WERI-Rb-1 (cell line): ENCODE measurements around the gene ANXA2R.

Experiments
- DNase-seq: peaks from one replicate; pipeline ENCODE4 v3.0.0-alpha.2; 2020
- H3K27ac ChIP-seq: fragments of 250-450 bp; sonication (Bioruptor Pico); 2 replicates; pipeline ENCODE4 v1.5.1; 2020; ENCODE audit warnings: mild to moderate bottlenecking, moderate library complexity
- H3K27me3 ChIP-seq: fragments of 250-450 bp; sonication (Bioruptor Pico); 2 replicates; pipeline ENCODE4 v1.5.1; 2021; ENCODE audit warnings: mild to moderate bottlenecking, low read depth, moderate library complexity; ENCODE audit not compliant: insufficient read depth, severe bottlenecking
- H3K36me3 ChIP-seq: fragments of 250-450 bp; sonication (Bioruptor Pico); 2 replicates; pipeline ENCODE4 v1.5.1; 2020; ENCODE audit warnings: mild to moderate bottlenecking, moderate library complexity
- H3K4me3 ChIP-seq: 2 replicates; pipeline ENCODE4 v1.5.1; 2011; ENCODE audit warnings: low read depth, mild to moderate bottlenecking, control low read depth, low read length
- H3K9me3 ChIP-seq: fragments of 250-450 bp; sonication (Bioruptor Pico); 2 replicates; pipeline ENCODE4 v1.5.1; 2021; ENCODE audit warnings: mild to moderate bottlenecking, moderate library complexity; ENCODE audit not compliant: severe bottlenecking
- CTCF ChIP-seq: IDR thresholded peaks from 2 replicates; pipeline ENCODE4 v1.5.1; 2011; ENCODE audit warnings: low read depth, mild to moderate bottlenecking, control low read depth, inconsistent platforms, low read length

The ANXA2R gene

DNA sequence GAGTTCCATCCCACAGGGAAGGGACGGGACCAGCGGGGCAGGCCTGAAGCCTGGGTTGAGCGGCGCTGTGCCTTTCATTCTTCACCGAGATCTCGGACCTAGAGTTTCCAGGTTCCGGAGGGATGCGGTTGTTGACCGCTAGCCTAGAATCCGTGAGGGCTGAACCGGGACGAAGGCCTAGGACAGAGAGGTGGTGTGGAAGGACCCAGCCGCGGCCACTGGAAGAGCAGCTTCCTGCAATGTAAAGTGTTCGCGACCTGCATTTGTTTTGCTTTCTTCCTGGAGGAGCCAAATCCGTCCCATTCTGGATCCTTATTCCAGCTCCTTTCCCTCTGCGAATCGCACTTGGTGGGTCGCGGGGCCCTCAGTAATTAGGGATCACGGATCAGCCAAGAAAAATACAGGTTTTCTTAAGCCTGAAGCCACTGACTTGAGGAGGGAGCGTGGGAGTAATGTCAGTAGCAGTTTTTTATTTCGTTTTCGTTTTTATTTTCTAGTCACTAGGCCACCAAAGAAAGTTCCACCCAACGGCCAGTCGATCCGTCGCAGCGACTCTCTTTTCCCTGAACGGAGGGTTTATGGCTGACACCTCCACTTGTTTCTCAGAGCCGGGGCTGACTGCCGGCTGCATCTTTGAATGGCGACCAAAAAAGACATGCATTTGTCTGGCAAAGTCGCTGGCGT lies 48.6 kb downstream of the ANXA2R start:
- Histone ChIP-seq H3K27me3 (peaks cover 72% of the 10 kb centered on the region), H3K27ac (no peak overlapping the region), H3K9me3 (peaks cover 44% of the 10 kb centered on the region), H3K4me3 (no peak overlapping the region), H3K36me3 (no peaks in the 10 kb centered on the region)
- DNase-seq = no peak
- TF ChIP-seq CTCF = no peak

- H3K36me3 ChIP-seq = no peaks in the 10 kb centered on the region
- no peak for DNase-seq
- H3K27me3 ChIP-seq = peaks cover 72% of the 10 kb centered on the region
- peaks cover 44% of the 10 kb centered on the region for H3K9me3 ChIP-seq
- TF ChIP-seq CTCF = no peak
- no peak overlapping the region for H3K4me3 ChIP-seq
- H3K27ac ChIP-seq = no peak overlapping the region
Measured at GRCh38 chr5:42990892-42991291, 49.2 kb downstream of the ANXA2R start.
